HG03064 (cell line): ENCODE data around the gene CDC42EP1.

Experiments
- ATAC-seq: cut with Tn5 transposase; IDR thresholded peaks from one replicate; pipeline ENCODE4 v1.9.1; 2021; ENCODE audit warnings: low read depth; ENCODE audit not compliant: unreplicated experiment

The CDC42EP1 gene

GRCh38 chr22:37557321-37558001 is 2.8 kb upstream of the CDC42EP1 start:
- ATAC-seq = no peak

- no peak for ATAC-seq
Observed at GRCh38 chr22:37558815-37559214, 1.5 kb upstream of the CDC42EP1 start.

GRCh38 chr22:37559521-37559900 is 769 bp upstream of the CDC42EP1 start:
- no peak for ATAC-seq

- ATAC-seq = no peak
Observed at GRCh38 chr22:37560608-37561211, 430 bp downstream of the CDC42EP1 start.

- ATAC-seq = no peak
Observed at GRCh38 chr22:37561212-37562048, 1.1 kb downstream of the CDC42EP1 start.

- ATAC-seq = no peak
Observed at GRCh38 chr22:37562049-37562875, 2.0 kb downstream of the CDC42EP1 start.

GRCh38 chr22:37563153-37564081 is 3.1 kb downstream of the CDC42EP1 start:
- no peak for ATAC-seq

- ATAC-seq = no peak
Observed at GRCh38 chr22:37564111-37564711, 3.9 kb downstream of the CDC42EP1 start.

GRCh38 chr22:37565830-37566229 is 5.5 kb downstream of the CDC42EP1 start:
- no peak for ATAC-seq

GRCh38 chr22:37566329-37566837 is 6.1 kb downstream of the CDC42EP1 start:
- no peak for ATAC-seq

GRCh38 chr22:37566903-37567798 is 6.9 kb downstream of the CDC42EP1 start:
- ATAC-seq = no peak

GRCh38 chr22:37568012-37568411 is 7.7 kb downstream of the CDC42EP1 start:
- ATAC-seq = no peak

GRCh38 chr22:37568448-37569008 is 8.2 kb downstream of the CDC42EP1 start:
- no peak for ATAC-seq

GRCh38 chr22:37569009-37569920 is 9.0 kb downstream of the CDC42EP1 start:
- ATAC-seq = no peak

- no peak for ATAC-seq
Observed at GRCh38 chr22:37569921-37570660, 9.8 kb downstream of the CDC42EP1 start.

GRCh38 chr22:37570661-37570976 is 10.3 kb downstream of the CDC42EP1 start:
- ATAC-seq = no peak
